Lower leg skin (tissue), 3 donors: ENCODE data around the gene CPSF6.

Experiments used
- CTCF ChIP-seq, 3 donors: fragments of 450-650 bp; IDR thresholded peaks; one replicate each; pipeline ENCODE4 v1.5.1; 2016; ENCODE audit warnings: antibody characterized with exemption in 3 of 3, mild to moderate bottlenecking in 3 of 3, moderate library complexity in 2 of 3
- POLR2A ChIP-seq, 2 donors: fragments of 450-650 bp; IDR thresholded peaks; one replicate each; pipeline ENCODE4 v1.6.1; 2016 to 2017; ENCODE audit warnings: antibody characterized with exemption in 2 of 2, mild to moderate bottlenecking in 1 of 2, moderate library complexity in 1 of 2

- TF ChIP-seq POLR2A (IDR thresholded peaks at IDR 0.05) = no peak
- no peak for TF ChIP-seq CTCF (IDR thresholded peaks at IDR 0.05)
These were observed 33.1 kb downstream of the CPSF6 start for GRCh38 chr12:69272511-69272910.
